ENCODE data around the gene GREM2.

DNA sequence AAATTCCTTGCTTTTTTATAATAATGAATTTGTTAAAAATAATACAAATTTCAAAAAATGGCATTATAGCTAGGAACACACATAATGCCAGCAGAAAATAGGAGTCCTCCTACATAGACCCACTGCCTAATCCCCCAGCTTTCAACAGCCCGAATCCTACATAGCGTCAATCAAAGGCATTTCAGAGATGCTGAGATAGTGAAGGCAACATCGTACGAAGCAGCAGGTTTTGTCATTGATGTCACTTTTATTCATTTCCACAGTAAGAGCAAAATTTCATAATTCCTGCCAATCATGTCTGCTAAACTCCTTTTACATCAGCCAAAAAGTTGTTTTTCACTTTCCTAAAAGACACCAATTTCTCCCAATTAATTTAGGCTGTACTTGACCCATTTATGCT, 94.1 kb downstream of the GREM2 start:
- TF ChIP-seq EP300 (IDR thresholded peaks at IDR 0.05; ENCODE audit: borderline replicate concordance) (no peak), TCF12 (IDR thresholded peaks at IDR 0.05; ENCODE audit: low read depth) (no peak), FOXM1 (IDR thresholded peaks at IDR 0.05; ENCODE audit: borderline replicate concordance, low read depth) (no peak), CEBPB (IDR thresholded peaks at IDR 0.05) (no peak), ZBTB7A (IDR thresholded peaks at IDR 0.05; ENCODE audit: low read depth) (no peak), RAD21 (IDR thresholded peaks at IDR 0.05; ENCODE audit: low read depth) (no peak), NFIC (IDR thresholded peaks at IDR 0.05) (no peak), EGR1 (IDR thresholded peaks at IDR 0.05) (no peak), CREB1 (IDR thresholded peaks at IDR 0.05; ENCODE audit: low read depth) (no peak)
- TF ChIP-seq, protein P1, sequence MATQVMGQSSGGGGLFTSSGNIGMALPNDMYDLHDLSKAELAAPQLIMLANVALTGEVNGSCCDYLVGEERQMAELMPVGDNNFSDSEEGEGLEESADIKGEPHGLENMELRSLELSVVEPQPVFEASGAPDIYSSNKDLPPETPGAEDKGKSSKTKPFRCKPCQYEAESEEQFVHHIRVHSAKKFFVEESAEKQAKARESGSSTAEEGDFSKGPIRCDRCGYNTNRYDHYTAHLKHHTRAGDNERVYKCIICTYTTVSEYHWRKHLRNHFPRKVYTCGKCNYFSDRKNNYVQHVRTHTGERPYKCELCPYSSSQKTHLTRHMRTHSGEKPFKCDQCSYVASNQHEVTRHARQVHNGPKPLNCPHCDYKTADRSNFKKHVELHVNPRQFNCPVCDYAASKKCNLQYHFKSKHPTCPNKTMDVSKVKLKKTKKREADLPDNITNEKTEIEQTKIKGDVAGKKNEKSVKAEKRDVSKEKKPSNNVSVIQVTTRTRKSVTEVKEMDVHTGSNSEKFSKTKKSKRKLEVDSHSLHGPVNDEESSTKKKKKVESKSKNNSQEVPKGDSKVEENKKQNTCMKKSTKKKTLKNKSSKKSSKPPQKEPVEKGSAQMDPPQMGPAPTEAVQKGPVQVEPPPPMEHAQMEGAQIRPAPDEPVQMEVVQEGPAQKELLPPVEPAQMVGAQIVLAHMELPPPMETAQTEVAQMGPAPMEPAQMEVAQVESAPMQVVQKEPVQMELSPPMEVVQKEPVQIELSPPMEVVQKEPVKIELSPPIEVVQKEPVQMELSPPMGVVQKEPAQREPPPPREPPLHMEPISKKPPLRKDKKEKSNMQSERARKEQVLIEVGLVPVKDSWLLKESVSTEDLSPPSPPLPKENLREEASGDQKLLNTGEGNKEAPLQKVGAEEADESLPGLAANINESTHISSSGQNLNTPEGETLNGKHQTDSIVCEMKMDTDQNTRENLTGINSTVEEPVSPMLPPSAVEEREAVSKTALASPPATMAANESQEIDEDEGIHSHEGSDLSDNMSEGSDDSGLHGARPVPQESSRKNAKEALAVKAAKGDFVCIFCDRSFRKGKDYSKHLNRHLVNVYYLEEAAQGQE (IDR thresholded peaks at IDR 0.05; ENCODE audit: low read depth) = no peak
